Stimulated activated CD4-positive, alpha-beta T cell treated with anti-CD3 and anti-CD28 coated beads, Interleukin-15, amount 100 ng/mL, for 1 hour (primary cell): ENCODE data around the gene AGXT.

Source experiments
- DNase-seq, 2 donors: peaks; one replicate each; pipeline ENCODE4 v3.0.0-alpha.2; 2020; ENCODE audit warnings: low read depth in 1 of 2, low spot score in 1 of 2

AGXT gene

DNA sequence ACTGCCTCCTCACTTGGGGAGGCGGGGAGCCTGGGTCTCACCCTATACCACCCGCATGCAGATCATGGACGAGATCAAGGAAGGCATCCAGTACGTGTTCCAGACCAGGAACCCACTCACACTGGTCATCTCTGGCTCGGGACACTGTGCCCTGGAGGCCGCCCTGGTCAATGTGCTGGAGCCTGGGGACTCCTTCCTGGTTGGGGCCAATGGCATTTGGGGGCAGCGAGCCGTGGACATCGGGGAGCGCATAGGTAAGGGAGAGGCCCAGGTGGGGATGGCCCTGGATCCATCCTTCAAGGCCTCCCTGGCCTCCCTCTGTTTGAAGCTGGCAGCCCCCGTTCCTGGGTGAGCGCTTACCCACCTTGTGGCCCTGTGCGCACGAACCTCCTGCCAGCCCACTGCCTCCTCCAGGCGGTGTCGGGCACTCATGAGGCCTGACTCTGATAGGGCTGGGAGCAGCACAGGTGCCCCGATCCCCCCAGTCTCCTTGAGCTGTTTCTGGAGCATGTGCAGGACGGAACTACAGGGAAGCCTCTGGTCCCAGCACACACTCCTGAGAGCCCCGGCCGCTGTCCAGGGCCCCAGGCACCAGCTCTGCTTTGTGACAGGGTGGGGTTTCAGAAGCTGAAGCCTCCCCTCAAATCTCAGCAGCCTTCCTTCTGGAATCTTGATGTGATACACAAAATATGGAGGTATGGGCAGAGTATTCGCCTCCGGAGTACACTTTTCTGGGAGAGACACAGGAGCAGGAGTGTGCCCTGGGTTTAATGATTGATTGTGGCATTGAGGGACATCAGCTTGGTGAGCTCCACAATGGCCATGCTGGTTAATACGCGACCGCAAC, 708 bp downstream of the AGXT start:
- no peak for DNase-seq

GRCh38 chr2:240869956-240870875, 1.6 kb downstream of the AGXT start:
- DNase-seq, result no peak

GRCh38 chr2:240871071-240871958, 2.7 kb downstream of the AGXT start:
- DNase-seq, result no peak

DNA sequence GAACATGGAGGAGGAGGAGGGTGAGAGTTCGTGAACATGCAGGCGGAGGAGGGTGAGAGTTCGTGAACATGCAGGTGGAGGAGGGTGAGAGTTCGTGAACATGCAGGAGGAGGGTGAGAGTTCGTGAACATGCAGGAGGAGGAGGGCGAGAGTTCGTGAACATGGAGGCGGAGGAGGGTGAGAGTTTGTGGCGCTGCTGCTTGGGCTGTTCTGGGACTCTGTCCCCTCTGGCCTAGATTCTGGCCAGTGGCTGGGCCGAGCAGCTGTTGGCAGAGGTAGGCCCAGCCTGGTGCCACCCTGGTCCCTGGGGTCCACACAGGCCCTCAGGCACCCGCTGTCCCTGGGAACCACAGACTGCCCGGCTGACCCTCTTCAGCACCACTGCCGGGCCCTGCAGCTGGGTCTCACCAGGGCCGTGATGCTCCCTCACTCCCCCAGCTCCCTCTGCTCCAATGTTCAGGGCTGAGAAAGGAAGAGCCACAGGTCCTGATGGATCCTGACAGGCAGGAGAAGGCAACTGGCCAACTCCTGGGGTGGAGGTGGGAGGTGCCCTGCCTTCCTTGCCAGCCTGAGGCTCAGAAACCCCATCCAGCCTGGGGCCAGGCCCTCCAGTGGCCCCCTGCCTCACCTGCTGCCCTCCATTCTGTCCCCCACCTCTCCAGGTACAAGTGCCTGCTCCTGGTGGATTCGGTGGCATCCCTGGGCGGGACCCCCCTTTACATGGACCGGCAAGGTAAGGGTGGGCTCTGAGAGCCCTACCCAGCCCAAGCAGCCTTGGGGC, 3.9 kb downstream of the AGXT start:
- DNase-seq, result no peak

DNA sequence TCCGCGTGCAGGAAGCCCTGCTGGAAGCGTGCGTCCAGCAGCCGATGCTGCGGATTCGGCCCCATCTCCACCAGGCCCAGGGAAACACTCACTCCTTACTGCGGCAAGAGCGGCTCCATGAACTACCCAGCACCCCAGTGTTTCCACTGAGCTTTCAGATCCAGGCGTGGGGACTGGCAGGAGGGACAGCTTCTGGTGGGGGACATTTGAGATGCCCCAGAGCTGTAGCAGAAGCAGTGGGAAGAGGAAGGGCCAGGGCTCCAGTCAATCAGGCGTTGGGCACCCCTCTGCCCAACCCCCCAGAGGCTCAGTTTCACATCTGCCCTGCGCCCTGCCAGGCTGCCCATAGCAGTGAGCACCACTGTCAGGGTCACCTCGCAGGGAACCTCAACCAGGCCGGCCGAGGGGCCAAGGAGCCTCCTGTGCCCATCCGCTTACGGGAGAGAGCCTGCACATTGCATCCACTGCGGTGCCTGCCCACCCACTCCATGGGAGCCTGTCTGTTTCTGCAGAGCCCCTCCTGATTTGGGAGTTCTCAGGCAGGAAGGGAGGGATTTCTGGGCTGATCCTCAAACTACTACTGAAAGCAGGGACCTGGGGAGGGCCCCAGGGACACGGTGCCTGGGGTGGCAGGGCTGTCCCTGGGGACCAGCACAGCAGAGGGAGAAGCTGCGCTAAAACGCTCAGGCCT, 4.6 kb downstream of the AGXT start:
- no peak for DNase-seq

DNA sequence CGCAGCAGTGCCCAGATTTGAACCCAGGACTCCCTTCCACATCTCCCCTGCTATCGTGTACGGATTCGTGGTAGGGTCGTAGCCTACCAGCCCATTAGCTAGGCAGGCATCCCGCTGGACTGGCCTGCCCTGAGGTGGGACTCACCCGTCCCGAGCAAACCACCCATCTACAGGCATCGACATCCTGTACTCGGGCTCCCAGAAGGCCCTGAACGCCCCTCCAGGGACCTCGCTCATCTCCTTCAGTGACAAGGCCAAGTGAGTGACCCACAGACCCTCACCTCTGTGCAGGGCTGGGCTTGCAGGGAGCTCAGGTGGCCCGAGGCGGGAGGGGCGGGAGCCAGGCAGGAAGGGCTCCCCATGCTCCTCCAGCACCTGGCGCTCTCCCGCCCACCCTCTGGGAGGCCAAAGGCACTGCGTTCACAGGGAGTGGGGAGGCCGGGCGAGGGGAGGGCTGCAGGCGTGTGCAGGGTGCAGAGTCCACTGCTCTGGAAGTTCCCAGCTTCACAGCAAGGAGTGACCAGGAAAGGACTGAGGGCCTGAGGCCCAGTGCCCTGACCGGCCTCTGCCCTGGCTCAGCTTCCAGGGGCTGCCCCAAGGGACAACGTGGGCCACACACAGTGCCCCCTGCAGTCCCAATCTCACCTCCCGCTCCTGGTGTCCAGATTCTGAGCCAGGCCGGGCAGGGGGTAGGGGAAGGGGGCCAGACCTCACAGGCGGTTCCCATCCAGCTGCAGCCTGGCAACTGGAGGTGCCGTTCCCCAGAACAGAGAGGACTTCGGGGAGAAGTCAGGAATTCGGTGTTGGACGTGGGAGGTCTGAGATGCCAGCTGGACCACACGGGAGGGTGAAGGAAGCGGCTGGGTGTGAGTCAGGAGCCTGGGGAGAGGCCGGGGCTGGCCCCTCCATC, 5.4 kb downstream of the AGXT start:
- DNase-seq, result no peak

- no peak for DNase-seq
Measured at GRCh38 chr2:240874715-240875227, 6.1 kb downstream of the AGXT start.

DNA sequence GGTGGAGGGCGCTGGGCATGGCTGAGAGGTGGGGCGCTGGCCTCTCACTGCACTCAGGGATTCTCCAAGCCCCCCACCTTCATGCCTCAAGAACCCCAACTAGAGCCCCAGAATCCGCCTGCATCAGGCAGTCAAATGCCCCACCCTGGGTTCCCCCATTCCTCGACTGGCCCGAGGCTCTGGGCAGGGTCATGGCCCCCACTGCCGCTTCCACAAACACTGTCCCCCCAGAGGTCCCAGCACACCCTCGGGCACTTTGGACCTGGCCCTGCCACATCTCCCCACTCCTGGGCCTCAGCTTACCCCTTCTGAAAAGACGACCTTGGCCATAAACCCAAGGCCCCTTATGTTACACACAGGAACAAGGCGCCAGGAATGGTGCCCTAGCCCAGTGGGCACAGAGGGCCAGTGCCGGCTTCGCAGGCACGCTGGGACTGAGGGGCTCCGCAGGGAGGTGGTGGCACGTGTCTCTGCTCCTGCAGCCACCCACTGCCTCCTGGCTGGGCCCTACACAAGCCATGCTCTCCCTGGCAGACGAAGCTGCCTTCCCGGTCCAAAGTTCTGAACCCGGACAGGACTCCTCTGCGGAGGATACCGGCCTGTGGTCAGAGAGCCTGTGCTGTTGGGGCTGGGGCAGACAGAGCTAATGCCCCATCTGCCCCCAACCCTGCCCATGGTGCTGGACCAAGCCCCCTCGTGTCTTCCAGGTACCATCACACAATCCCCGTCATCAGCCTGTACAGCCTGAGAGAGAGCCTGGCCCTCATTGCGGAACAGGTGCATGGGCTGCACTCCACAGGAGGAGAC, 6.8 kb downstream of the AGXT start:
- no peak for DNase-seq

GRCh38 chr2:240876035-240876474, 7.4 kb downstream of the AGXT start:
- DNase-seq, result no peak

DNA sequence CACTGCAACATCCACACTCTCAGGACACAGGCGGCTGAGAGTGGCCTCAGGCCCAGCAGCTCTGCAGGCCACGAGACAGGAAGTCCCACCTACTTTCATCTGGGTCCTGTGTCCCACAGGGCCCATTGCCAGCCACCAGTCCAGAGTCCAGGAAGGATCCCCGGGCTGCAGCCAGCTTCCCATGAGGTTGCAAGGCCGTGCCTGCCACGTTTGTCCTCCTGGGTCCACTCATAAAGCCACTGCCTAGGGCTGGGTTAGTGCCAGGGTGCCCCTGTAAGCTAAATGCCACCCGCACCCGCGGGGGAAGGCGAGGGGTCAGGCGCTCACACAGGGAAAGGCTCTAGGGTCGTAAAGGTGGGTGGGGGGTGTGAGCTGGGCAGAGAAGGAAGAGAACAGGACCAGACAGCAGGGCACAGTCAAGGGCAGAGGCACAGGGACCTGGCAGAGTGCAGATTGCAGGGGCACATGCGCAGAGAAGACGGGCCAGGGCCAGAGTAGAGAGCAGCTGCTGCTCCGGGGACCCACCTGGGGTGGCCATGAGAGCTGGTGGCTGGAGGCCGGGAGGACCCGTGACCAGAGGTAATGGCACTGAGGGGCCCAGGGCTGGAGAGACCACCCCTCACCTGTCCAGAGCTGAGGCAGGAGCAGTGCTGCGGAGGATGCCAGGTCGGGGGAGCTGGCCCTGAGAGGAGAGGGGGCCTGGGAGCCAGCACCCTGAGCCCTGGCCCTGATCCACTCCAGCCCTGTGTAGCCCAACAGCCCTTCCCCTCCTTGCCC, 8.0 kb downstream of the AGXT start:
- no peak for DNase-seq

- DNase-seq, result no peak
Measured at GRCh38 chr2:240877460-240878340, 9.1 kb downstream of the AGXT start.

- DNase-seq, result no peak
Measured at GRCh38 chr2:240878341-240878936, 9.8 kb downstream of the AGXT start.

DNA sequence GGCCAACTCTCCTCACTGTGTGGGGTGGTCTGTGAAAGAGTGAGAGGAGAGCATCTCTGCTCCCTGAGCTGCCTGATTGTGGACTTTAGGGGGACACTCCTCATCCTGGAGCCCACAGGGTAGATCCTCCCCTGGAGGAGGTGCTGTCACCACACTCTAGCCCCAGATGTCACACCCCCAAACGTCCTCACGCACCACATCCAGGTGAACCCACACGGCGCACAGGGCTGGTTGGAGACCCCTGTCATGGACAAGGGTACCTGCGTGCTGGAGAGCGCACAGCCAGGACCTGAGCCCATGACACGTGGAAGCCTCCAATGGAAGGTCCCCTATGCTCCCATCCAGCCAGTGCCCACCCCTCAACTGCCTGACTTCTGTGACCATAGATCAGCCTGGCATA, 10.5 kb downstream of the AGXT start:
- DNase-seq, result no peak

GRCh38 chr2:240881913-240882312, 13.3 kb downstream of the AGXT start:
- DNase-seq, result no peak

GRCh38 chr2:240884221-240884620, 15.6 kb downstream of the AGXT start:
- no peak for DNase-seq
